A549 (cell line): ENCODE data around the gene CBX5. TPM values are rescaled to one million over a fixed set of nuclear protein-coding genes. Genes with fewer than 3 reads are reported as not detected.

ENCODE experiments used
- BCL3 ChIP-seq: fragments of >200 bp; sonication (Bioruptor Twin); formaldehyde crosslinking; IDR thresholded peaks from 3 replicates; pipeline ENCODE4 v1.6.1; 2016
- BHLHE40 ChIP-seq: IDR thresholded peaks from 2 replicates; pipeline ENCODE4 v1.6.1; 2012; ENCODE audit warnings: low read depth, low read length, inconsistent platforms
- CHD2 ChIP-seq: fragments of 150-350 bp; IDR thresholded peaks from 2 replicates; pipeline ENCODE4 v1.6.1; 2014; ENCODE audit warnings: low read length; ENCODE audit not compliant: partially characterized antibody
- CTCF ChIP-seq: fragments of >200 bp; sonication (Bioruptor Twin); formaldehyde crosslinking; IDR thresholded peaks from 3 replicates; pipeline ENCODE4 v1.5.1; 2016
- E2F6 ChIP-seq: IDR thresholded peaks from 2 replicates; pipeline ENCODE4 v1.6.1; 2012; ENCODE audit warnings: low read depth, borderline replicate concordance
- EHF ChIP-seq: fragments of 250-450 bp; sonication (Bioruptor Pico); IDR thresholded peaks from 2 replicates; pipeline ENCODE4 v1.5.0; 2020; ENCODE audit warnings: mild to moderate bottlenecking
- EHMT2 ChIP-seq: fragments of 200-600 bp; sonication (generic); IDR thresholded peaks from 2 replicates; pipeline ENCODE4 v1.6.1; 2016; ENCODE audit warnings: antibody characterized with exemption, low read depth, mild to moderate bottlenecking, moderate library complexity
- ESRRA ChIP-seq: fragments of 150-350 bp; IDR thresholded peaks from 2 replicates; pipeline ENCODE4 v1.6.1; 2014; ENCODE audit warnings: mild to moderate bottlenecking, low read length, borderline replicate concordance
- FOSB ChIP-seq: fragments of 250-450 bp; sonication (Bioruptor Pico); IDR thresholded peaks from 2 replicates; pipeline ENCODE4 v1.5.0; 2020; ENCODE audit warnings: mild to moderate bottlenecking, moderate library complexity
- FOXS1 ChIP-seq: fragments of 250-450 bp; sonication (Bioruptor Pico); IDR thresholded peaks from 2 replicates; pipeline ENCODE4 v1.5.0; 2020; ENCODE audit warnings: mild to moderate bottlenecking, moderate library complexity
- GATA3 ChIP-seq: IDR thresholded peaks from 2 replicates; pipeline ENCODE4 v1.6.1; 2012; ENCODE audit warnings: borderline replicate concordance
- HDAC2 ChIP-seq: fragments of 200-600 bp; sonication (generic); IDR thresholded peaks from 2 replicates; pipeline ENCODE4 v1.6.1; 2016
- HES2 ChIP-seq: fragments of >200 bp; sonication (Bioruptor Twin); formaldehyde crosslinking; IDR thresholded peaks from 2 replicates; pipeline ENCODE4 v1.6.1; 2016
- HOXB13 ChIP-seq: fragments of 250-450 bp; sonication (Bioruptor Pico); IDR thresholded peaks from 2 replicates; pipeline ENCODE4 v1.5.0; 2020; ENCODE audit warnings: low read depth, mild to moderate bottlenecking, moderate library complexity
- JUN ChIP-seq, 2 experiments: fragments of >200 bp; sonication (Bioruptor Twin); formaldehyde crosslinking; IDR thresholded peaks; 2 replicates in 1 of 2; 3 replicates in 1 of 2; pipeline ENCODE4 v1.6.1; 2016 to 2017
- JUNB ChIP-seq: fragments of >200 bp; sonication (Bioruptor Twin); formaldehyde crosslinking; IDR thresholded peaks from 2 replicates; pipeline ENCODE4 v1.6.1; 2016
- KDM1A ChIP-seq: fragments of 200-600 bp; sonication (generic); IDR thresholded peaks from 2 replicates; pipeline ENCODE4 v1.6.1; 2016; ENCODE audit warnings: low read depth, mild to moderate bottlenecking
- KDM5A ChIP-seq: fragments of 200-600 bp; sonication (generic); IDR thresholded peaks from 2 replicates; pipeline ENCODE4 v1.6.1; 2016; ENCODE audit warnings: antibody characterized with exemption, mild to moderate bottlenecking
- MAFK ChIP-seq: fragments of 450-650 bp; IDR thresholded peaks from 2 replicates; pipeline ENCODE4 v1.6.1; 2014; ENCODE audit not compliant: partially characterized antibody
- MAZ ChIP-seq: fragments of 150-350 bp; IDR thresholded peaks from 2 replicates; pipeline ENCODE4 v1.6.1; 2014; ENCODE audit warnings: antibody characterized with exemption, low read depth, low read length, borderline replicate concordance
- MYC ChIP-seq: IDR thresholded peaks from 2 replicates; pipeline ENCODE4 v1.6.1; 2012; ENCODE audit warnings: mild to moderate bottlenecking, inconsistent platforms, low read length, improper control_type of control experiment, borderline replicate concordance
- NPAS2 ChIP-seq: fragments of 250-450 bp; sonication (Bioruptor Pico); IDR thresholded peaks from 2 replicates; pipeline ENCODE4 v1.8.0; 2022; ENCODE audit warnings: mild to moderate bottlenecking, moderate library complexity, borderline replicate concordance
- NR3C1 ChIP-seq: fragments of >200 bp; sonication (Bioruptor Twin); formaldehyde crosslinking; IDR thresholded peaks from 3 replicates; pipeline ENCODE4 v1.6.1; 2017
- POLR2AphosphoS2 ChIP-seq: conservative IDR thresholded peaks from 2 replicates; pipeline ENCODE4 v1.6.1; 2012; ENCODE audit warnings: low read length, improper control_type of control experiment, inconsistent platforms
- RARB ChIP-seq: fragments of 250-450 bp; sonication (Bioruptor Pico); IDR thresholded peaks from 2 replicates; pipeline ENCODE4 v1.8.0; 2021; ENCODE audit warnings: mild to moderate bottlenecking, moderate library complexity
- RCOR1 ChIP-seq: fragments of 150-350 bp; IDR thresholded peaks from 2 replicates; pipeline ENCODE4 v1.6.1; 2014; ENCODE audit warnings: antibody characterized with exemption, low read length, low read depth
- RFX5 ChIP-seq: fragments of 450-650 bp; IDR thresholded peaks from 2 replicates; pipeline ENCODE4 v1.7.1; 2014; ENCODE audit warnings: antibody characterized with exemption, mild to moderate bottlenecking, moderate library complexity
- RNF2 ChIP-seq: fragments of 200-600 bp; sonication (generic); IDR thresholded peaks from 2 replicates; pipeline ENCODE4 v1.6.1; 2016; ENCODE audit warnings: low read depth, mild to moderate bottlenecking, antibody characterized with exemption, moderate library complexity, borderline replicate concordance
- SMC3 ChIP-seq: fragments of >200 bp; sonication (Bioruptor Twin); formaldehyde crosslinking; IDR thresholded peaks from 3 replicates; pipeline ENCODE4 v1.6.1; 2018; ENCODE audit warnings: inconsistent platforms
- SREBF2 ChIP-seq: fragments of 450-650 bp; IDR thresholded peaks from 2 replicates; pipeline ENCODE4 v1.6.1; 2014; ENCODE audit warnings: mild to moderate bottlenecking, moderate library complexity
- TFCP2L1 ChIP-seq: fragments of 250-450 bp; sonication (Bioruptor Pico); IDR thresholded peaks from 2 replicates; pipeline ENCODE4 v1.5.0; 2021; ENCODE audit warnings: mild to moderate bottlenecking
- ZC3H11A ChIP-seq: fragments of 450-650 bp; IDR thresholded peaks from 2 replicates; pipeline ENCODE4 v1.6.1; 2014; ENCODE audit warnings: antibody characterized with exemption, mild to moderate bottlenecking
- ZFP36 ChIP-seq: fragments of 450-650 bp; IDR thresholded peaks from 2 replicates; pipeline ENCODE4 v1.6.1; 2014; ENCODE audit warnings: borderline replicate concordance; ENCODE audit not compliant: partially characterized antibody
- ZSCAN20 ChIP-seq: fragments of 250-450 bp; sonication (Bioruptor Pico); IDR thresholded peaks from 2 replicates; pipeline ENCODE4 v1.8.0; 2022; ENCODE audit warnings: mild to moderate bottlenecking, moderate library complexity
- polyA plus RNA-seq, 4 experiments: library from polyadenylated mRNA; depleted of rRNA in 3 of 4; stranded (reverse); fragments of >200 nt; fragmentation: RNase III in 1 of 4; extraction: RNeasy Plus Mini Kit Qiagen cat#74134 plus additional on column Dnase treatment in 1 of 4; gene quantifications; 2 replicates in 3 of 4; 3 replicates in 1 of 4; pipeline ENCODE4 v1.2.3, GENCODE V29; 2011 to 2017
- TF ChIP-seq, protein P1 (sequence below): IDR thresholded peaks from 2 replicates; pipeline ENCODE4 v1.6.1; 2012
- TF ChIP-seq, protein P2 (sequence below): fragments of 450-650 bp; IDR thresholded peaks from 2 replicates; pipeline ENCODE4 v1.6.1; 2014; ENCODE audit warnings: antibody characterized with exemption
- TF ChIP-seq, protein P3 (sequence below): fragments of 250-450 bp; sonication (Bioruptor Pico); IDR thresholded peaks from 2 replicates; pipeline ENCODE4 v1.5.0; 2020; ENCODE audit warnings: low read depth, mild to moderate bottlenecking, moderate library complexity

Gene CBX5
- polyA plus RNA-seq, 2 of the 4 experiments (the other 2 are of a cell fraction): 39.5 to 129 TPM

- TF ChIP-seq CTCF (peak; percentile 96), NR3C1 (no peak), MAFK (peak; percentile 6), JUNB (no peak), FOSB (CRISPR knock-in tag) (peak; percentile 90; the same call in 1 of the 2 replicates), ZFP36 (no peak), NPAS2 (CRISPR knock-in tag) (no peak), CHD2 (peak; percentile 26), TFCP2L1 (CRISPR knock-in tag) (0 out of 2 replicates have a peak, but pooled peaks have one; percentile 47), FOXS1 (0 out of 2 replicates have a peak, but pooled peaks have one; percentile 30), RCOR1 (no peak), RARB (no peak), MYC (no peak), SMC3 (peak; percentile 62), MAZ (no peak), RFX5 (peak; percentile 91), POLR2AphosphoS2 (no peak), ZC3H11A (no peak), EHMT2 (no peak), EHF (peak; percentile 65; the same call in 1 of the 2 replicates), BCL3 (peak; percentile 69; the same call in 1 of the 3 replicates), GATA3 (no peak), SREBF2 (no peak), ZSCAN20 (CRISPR knock-in tag) (no peak), HOXB13 (no peak), HES2 (no peak), JUN (IDR thresholded peaks at IDR 0.05) (peak; percentile 75 to 82; a peak in 3 of 5 replicates), E2F6 (no peak), RNF2 (no peak), HDAC2 (no peak), KDM1A (no peak), ESRRA (peak; percentile 26; the same call in 1 of the 2 replicates), KDM5A (peak; percentile 94), BHLHE40 (no peak)
- TF ChIP-seq, protein P1, sequence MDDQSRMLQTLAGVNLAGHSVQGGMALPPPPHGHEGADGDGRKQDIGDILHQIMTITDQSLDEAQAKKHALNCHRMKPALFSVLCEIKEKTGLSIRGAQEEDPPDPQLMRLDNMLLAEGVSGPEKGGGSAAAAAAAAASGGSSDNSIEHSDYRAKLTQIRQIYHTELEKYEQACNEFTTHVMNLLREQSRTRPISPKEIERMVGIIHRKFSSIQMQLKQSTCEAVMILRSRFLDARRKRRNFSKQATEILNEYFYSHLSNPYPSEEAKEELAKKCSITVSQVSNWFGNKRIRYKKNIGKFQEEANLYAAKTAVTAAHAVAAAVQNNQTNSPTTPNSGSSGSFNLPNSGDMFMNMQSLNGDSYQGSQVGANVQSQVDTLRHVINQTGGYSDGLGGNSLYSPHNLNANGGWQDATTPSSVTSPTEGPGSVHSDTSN: peak; percentile 91
- TF ChIP-seq, protein P2, sequence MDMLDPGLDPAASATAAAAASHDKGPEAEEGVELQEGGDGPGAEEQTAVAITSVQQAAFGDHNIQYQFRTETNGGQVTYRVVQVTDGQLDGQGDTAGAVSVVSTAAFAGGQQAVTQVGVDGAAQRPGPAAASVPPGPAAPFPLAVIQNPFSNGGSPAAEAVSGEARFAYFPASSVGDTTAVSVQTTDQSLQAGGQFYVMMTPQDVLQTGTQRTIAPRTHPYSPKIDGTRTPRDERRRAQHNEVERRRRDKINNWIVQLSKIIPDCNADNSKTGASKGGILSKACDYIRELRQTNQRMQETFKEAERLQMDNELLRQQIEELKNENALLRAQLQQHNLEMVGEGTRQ: peak; percentile 91
- TF ChIP-seq, protein P3, sequence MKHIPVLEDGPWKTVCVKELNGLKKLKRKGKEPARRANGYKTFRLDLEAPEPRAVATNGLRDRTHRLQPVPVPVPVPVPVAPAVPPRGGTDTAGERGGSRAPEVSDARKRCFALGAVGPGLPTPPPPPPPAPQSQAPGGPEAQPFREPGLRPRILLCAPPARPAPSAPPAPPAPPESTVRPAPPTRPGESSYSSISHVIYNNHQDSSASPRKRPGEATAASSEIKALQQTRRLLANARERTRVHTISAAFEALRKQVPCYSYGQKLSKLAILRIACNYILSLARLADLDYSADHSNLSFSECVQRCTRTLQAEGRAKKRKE (CRISPR knock-in tag): no peak
Observed at GRCh38 chr12:54324617-54325441, 44.9 kb upstream of the CBX5 start, which contains the start of gene COPZ1 (continued).
